ENCODE measurements around the gene FBXO44.

Gene FBXO44

GRCh38 chr1:11684070-11684469 is 29.4 kb downstream of the FBXO44 start:
- no peak for DNase-seq (ENCODE audit: low read depth)
- no peak overlapping the region for H3K4me3 ChIP-seq (ENCODE audit: low read depth, low read length)
- TF ChIP-seq, protein P1, sequence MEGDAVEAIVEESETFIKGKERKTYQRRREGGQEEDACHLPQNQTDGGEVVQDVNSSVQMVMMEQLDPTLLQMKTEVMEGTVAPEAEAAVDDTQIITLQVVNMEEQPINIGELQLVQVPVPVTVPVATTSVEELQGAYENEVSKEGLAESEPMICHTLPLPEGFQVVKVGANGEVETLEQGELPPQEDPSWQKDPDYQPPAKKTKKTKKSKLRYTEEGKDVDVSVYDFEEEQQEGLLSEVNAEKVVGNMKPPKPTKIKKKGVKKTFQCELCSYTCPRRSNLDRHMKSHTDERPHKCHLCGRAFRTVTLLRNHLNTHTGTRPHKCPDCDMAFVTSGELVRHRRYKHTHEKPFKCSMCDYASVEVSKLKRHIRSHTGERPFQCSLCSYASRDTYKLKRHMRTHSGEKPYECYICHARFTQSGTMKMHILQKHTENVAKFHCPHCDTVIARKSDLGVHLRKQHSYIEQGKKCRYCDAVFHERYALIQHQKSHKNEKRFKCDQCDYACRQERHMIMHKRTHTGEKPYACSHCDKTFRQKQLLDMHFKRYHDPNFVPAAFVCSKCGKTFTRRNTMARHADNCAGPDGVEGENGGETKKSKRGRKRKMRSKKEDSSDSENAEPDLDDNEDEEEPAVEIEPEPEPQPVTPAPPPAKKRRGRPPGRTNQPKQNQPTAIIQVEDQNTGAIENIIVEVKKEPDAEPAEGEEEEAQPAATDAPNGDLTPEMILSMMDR (conservative IDR thresholded peaks at IDR 0.05; ENCODE audit: low read depth, low read length), result no peak

GRCh38 chr1:11685210-11685752 is 30.6 kb downstream of the FBXO44 start:
- DNase-seq (ENCODE audit: low read depth), result no peak
- no peak overlapping the region for H3K4me3 ChIP-seq (ENCODE audit: low read depth, low read length)
- TF ChIP-seq, protein P1 (conservative IDR thresholded peaks at IDR 0.05; ENCODE audit: low read depth, low read length), result no peak

- H3K4me3 ChIP-seq (ENCODE audit: low read depth, low read length), result no peak overlapping the region
- TF ChIP-seq, protein P1 (conservative IDR thresholded peaks at IDR 0.05; ENCODE audit: low read depth, low read length), result no peak
- no peak for DNase-seq (ENCODE audit: low read depth)
Observed at GRCh38 chr1:11688506-11688905, 33.8 kb downstream of the FBXO44 start.

- TF ChIP-seq, protein P1 (conservative IDR thresholded peaks at IDR 0.05; ENCODE audit: low read depth, low read length), result no peak
- no peak for DNase-seq (ENCODE audit: low read depth)
- no peak overlapping the region for H3K4me3 ChIP-seq (ENCODE audit: low read depth, low read length)
Observed at GRCh38 chr1:11690397-11691301, 36.0 kb downstream of the FBXO44 start.

- TF ChIP-seq, protein P1 (conservative IDR thresholded peaks at IDR 0.05; ENCODE audit: low read depth, low read length), result no peak
- no peak within 1 kb of the TSS for H3K4me3 ChIP-seq (ENCODE audit: low read depth, low read length)
- DNase-seq (ENCODE audit: low read depth), result no peak
Observed at GRCh38 chr1:11691302-11691914, 36.7 kb downstream of the FBXO44 start, which contains the start of gene DRAXIN. Gene DRAXIN (plus strand): TSS chr1:11691710. CDS start chr1:11706259, 14,549 bp downstream.

DNA sequence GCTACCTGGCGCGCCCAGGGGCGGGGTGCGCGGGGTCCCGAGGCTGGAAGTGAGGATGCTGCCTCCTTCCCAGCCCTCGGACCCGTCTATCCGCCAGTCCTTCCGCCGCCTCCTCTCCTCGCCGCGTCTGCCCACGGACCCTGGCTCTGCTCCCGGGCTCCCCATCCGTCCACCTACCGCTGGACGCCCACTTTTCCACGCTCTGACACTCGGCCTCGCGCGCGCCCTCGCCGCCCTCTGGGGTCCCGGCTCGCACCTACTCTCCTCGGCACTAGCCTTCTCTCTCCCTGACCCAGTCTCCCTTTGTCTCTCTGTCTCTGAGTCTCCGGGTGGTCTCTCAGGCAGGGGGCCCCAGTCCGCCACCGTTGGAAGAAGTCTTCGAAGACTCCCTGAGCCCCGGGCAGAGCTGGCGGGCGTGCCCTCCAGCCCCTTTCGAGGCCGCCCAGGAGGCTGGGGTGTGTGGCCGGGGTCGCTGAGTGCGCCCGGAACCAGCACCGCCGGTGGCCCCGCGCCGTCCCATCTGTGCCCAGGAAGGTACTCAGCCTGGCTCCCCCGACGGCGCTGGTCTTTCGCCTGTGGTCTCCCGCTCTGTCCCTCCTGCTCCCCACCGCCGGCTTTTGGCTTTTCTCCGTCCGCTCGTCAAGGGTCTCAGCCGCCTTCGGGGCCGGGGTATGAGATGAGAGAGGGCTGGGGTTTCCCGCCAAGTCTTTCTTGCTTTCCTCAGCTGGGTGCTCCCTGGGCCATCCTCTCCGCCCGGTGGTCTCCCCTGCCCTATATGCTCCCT is 37.4 kb downstream of the FBXO44 start:
- H3K4me3 ChIP-seq (ENCODE audit: low read depth, low read length), result no peak overlapping the region
- TF ChIP-seq, protein P1 (conservative IDR thresholded peaks at IDR 0.05; ENCODE audit: low read depth, low read length), result no peak

More for the DNA sequence above, 37.4 kb downstream of the FBXO44 start:
- DNase-seq (ENCODE audit: low read depth), result no peak

Measured in choroid plexus epithelial cell (primary cell).